HEK293 (cell line): Measurements from ENCODE around the gene CYP27C1.
"Not testable (repeated sequence)": the region's sequence is repeated elsewhere in the genome, so short reads cannot be mapped to it uniquely, and the experiment has no call there.

ENCODE experiments used
- CTCF ChIA-PET: fragments of 350-600 bp; formaldehyde crosslinking; extraction: SDS; loops from one replicate; lab custom pipeline; 2021; ENCODE audit warnings: antibody characterized with exemption; lab: Yijun Ruan, JAX
- POLR2A ChIA-PET: fragments of 300-600 bp; formaldehyde crosslinking; extraction: SDS; loops from one replicate; lab custom pipeline; 2020; ENCODE audit warnings: antibody characterized with exemption, inconsistent platforms; lab: Yijun Ruan, JAX
- H3K27ac ChIP-seq: fragments of 200-500 bp; sonication (Bioruptor generic); 2 replicates; pipeline ENCODE4 v1.5.1; 2014; ENCODE audit warnings: low read depth, low read length, control low read depth, inconsistent platforms; ENCODE audit errors: extremely low read depth
- H3K36me3 ChIP-seq, 2 experiments: fragments of 200-500 bp in 1 of 2; sonication (Bioruptor generic) in 1 of 2; 1 replicate in 1 of 2; 2 replicates in 1 of 2; pipeline ENCODE4 v1.5.1; 2014 to 2017; ENCODE audit warnings: inconsistent platforms in 2 of 2, low read length in 2 of 2; ENCODE audit not compliant: control insufficient read depth in 2 of 2, insufficient read depth in 1 of 2
- H3K4me1 ChIP-seq: fragments of 200-500 bp; sonication (Bioruptor generic); 2 replicates; pipeline ENCODE4 v1.5.1; 2014; ENCODE audit warnings: mild to moderate bottlenecking, low read length, inconsistent platforms; ENCODE audit not compliant: control insufficient read depth, insufficient read depth
- H3K4me3 ChIP-seq: 2 replicates; pipeline ENCODE4 v1.5.1; 2011; ENCODE audit warnings: low read depth, mild to moderate bottlenecking, control low read depth, low read length, moderate library complexity
- H3K9me3 ChIP-seq: fragments of 200-500 bp; sonication (Bioruptor generic); 2 replicates; pipeline ENCODE4 v1.5.1; 2014; ENCODE audit warnings: low read depth, low read length, inconsistent platforms; ENCODE audit not compliant: control insufficient read depth, insufficient read depth
- FEZF1 ChIP-seq: fragments of 450-650 bp; formaldehyde crosslinking; IDR thresholded peaks from 2 replicates; pipeline ENCODE4 v1.5.1; 2016; ENCODE audit warnings: missing biosample characterization, missing genetic modification characterization
- HOXA7 ChIP-seq: sonication (generic); formaldehyde crosslinking; IDR thresholded peaks from 2 replicates; pipeline ENCODE4 v1.8.1; 2022; ENCODE audit warnings: missing genetic modification reagents, borderline replicate concordance
- HOXC10 ChIP-seq: sonication (generic); formaldehyde crosslinking; IDR thresholded peaks from 2 replicates; pipeline ENCODE4 v1.8.1; 2023; ENCODE audit warnings: mild to moderate bottlenecking, missing genetic modification reagents
- KLF1 ChIP-seq: fragments of 450-650 bp; formaldehyde crosslinking; IDR thresholded peaks from 2 replicates; pipeline ENCODE4 v1.5.1; 2016; ENCODE audit warnings: missing biosample characterization, missing genetic modification characterization
- KLF9 ChIP-seq: fragments of 450-650 bp; formaldehyde crosslinking; IDR thresholded peaks from 2 replicates; pipeline ENCODE4 v1.5.1; 2016; ENCODE audit warnings: missing biosample characterization, missing genetic modification characterization, low read depth
- MZF1 ChIP-seq: fragments of 450-650 bp; formaldehyde crosslinking; IDR thresholded peaks from 2 replicates; pipeline ENCODE4 v1.5.1; 2017; ENCODE audit warnings: missing biosample characterization, missing genetic modification characterization, borderline replicate concordance
- OSR2 ChIP-seq: fragments of 450-650 bp; formaldehyde crosslinking; IDR thresholded peaks from 2 replicates; pipeline ENCODE4 v1.5.1; 2016; ENCODE audit warnings: missing biosample characterization, missing genetic modification characterization
- REPIN1 ChIP-seq: fragments of 450-650 bp; formaldehyde crosslinking; IDR thresholded peaks from 2 replicates; pipeline ENCODE4 v1.5.1; 2017; ENCODE audit warnings: missing biosample characterization, missing genetic modification characterization, low read depth
- SP7 ChIP-seq: fragments of 450-650 bp; formaldehyde crosslinking; IDR thresholded peaks from 2 replicates; pipeline ENCODE4 v1.5.1; 2016; ENCODE audit warnings: missing biosample characterization, missing genetic modification characterization
- ZBTB20 ChIP-seq: fragments of 450-650 bp; formaldehyde crosslinking; IDR thresholded peaks from 2 replicates; pipeline ENCODE4 v1.5.1; 2016; ENCODE audit warnings: missing biosample characterization, missing genetic modification characterization
- ZIC2 ChIP-seq: fragments of 450-650 bp; formaldehyde crosslinking; IDR thresholded peaks from 2 replicates; pipeline ENCODE4 v1.5.1; 2016; ENCODE audit warnings: missing biosample characterization, missing genetic modification characterization
- ZNF221 ChIP-seq: fragments of 450-650 bp; formaldehyde crosslinking; IDR thresholded peaks from 2 replicates; pipeline ENCODE4 v1.5.1; 2017; ENCODE audit warnings: missing biosample characterization, missing genetic modification characterization, borderline replicate concordance
- ZNF239 ChIP-seq: fragments of 450-650 bp; formaldehyde crosslinking; IDR thresholded peaks from 2 replicates; pipeline ENCODE4 v1.5.1; 2016; ENCODE audit warnings: missing biosample characterization, missing genetic modification characterization
- ZNF248 ChIP-seq: fragments of 450-650 bp; formaldehyde crosslinking; IDR thresholded peaks from 2 replicates; pipeline ENCODE4 v1.5.1; 2017; ENCODE audit warnings: missing biosample characterization, missing genetic modification characterization
- ZNF423 ChIP-seq: fragments of 450-650 bp; formaldehyde crosslinking; IDR thresholded peaks from 2 replicates; pipeline ENCODE4 v1.5.1; 2016; ENCODE audit warnings: missing biosample characterization, missing genetic modification characterization
- ZNF558 ChIP-seq: fragments of 450-650 bp; formaldehyde crosslinking; IDR thresholded peaks from 2 replicates; pipeline ENCODE4 v1.5.1; 2016; ENCODE audit warnings: missing biosample characterization, missing genetic modification characterization
- ZNF561 ChIP-seq: fragments of 450-650 bp; IDR thresholded peaks from 2 replicates; pipeline ENCODE4 v1.5.1; 2018; ENCODE audit warnings: missing biosample characterization, missing genetic modification characterization, borderline replicate concordance
- ZNF677 ChIP-seq: fragments of 450-650 bp; IDR thresholded peaks from 2 replicates; pipeline ENCODE4 v1.5.0; 2018; ENCODE audit warnings: missing biosample characterization, mild to moderate bottlenecking, missing genetic modification characterization, moderate library complexity
- ZNF837 ChIP-seq: fragments of 450-650 bp; formaldehyde crosslinking; IDR thresholded peaks from 2 replicates; pipeline ENCODE4 v1.5.1; 2016; ENCODE audit warnings: missing biosample characterization, missing genetic modification characterization
- ZSCAN30 ChIP-seq: fragments of 450-650 bp; IDR thresholded peaks from 2 replicates; pipeline ENCODE4 v1.5.1; 2018; ENCODE audit warnings: missing biosample characterization, mild to moderate bottlenecking, missing genetic modification characterization, moderate library complexity
- TF ChIP-seq, protein P1 (sequence below): IDR thresholded peaks from 2 replicates; pipeline ENCODE4 v1.6.1; 2011; ENCODE audit warnings: mild to moderate bottlenecking, low read depth, low read length, borderline replicate concordance
- TF ChIP-seq, protein P2 (sequence below): fragments of 450-650 bp; formaldehyde crosslinking; IDR thresholded peaks from 2 replicates; pipeline ENCODE4; 2016; ENCODE audit warnings: missing biosample characterization, missing genetic modification characterization
- TF ChIP-seq, protein P3 (sequence below): fragments of 450-650 bp; formaldehyde crosslinking; IDR thresholded peaks from 2 replicates; pipeline ENCODE4 v1.5.1; 2016; ENCODE audit warnings: missing biosample characterization, missing genetic modification characterization
- TF ChIP-seq, protein P4 (sequence below): fragments of 450-650 bp; formaldehyde crosslinking; IDR thresholded peaks from 2 replicates; pipeline ENCODE4 v1.5.1; 2016; ENCODE audit warnings: missing biosample characterization, missing genetic modification characterization
- TF ChIP-seq, protein P5 (sequence below): fragments of 450-650 bp; formaldehyde crosslinking; IDR thresholded peaks from 2 replicates; pipeline ENCODE4 v1.5.1; 2016; ENCODE audit warnings: missing biosample characterization, missing genetic modification characterization

CYP27C1 gene

DNA sequence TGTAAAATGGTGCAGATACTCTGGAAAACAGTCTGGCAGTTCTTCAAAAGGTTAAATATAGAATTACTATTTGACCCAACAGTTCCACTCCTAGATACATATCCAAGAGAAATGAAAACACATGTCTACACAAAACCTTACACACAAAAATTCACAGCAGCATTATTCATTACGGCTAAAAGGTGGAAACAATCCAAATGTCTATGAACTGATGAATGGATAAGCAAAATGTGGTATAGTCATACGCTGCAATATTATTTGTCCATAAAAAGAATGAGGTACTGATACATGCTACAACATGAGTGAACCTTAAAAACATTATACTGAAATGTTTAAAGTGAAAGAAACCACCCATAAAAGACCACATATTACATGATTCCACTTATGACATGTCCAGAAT, 4.0 kb downstream of the CYP27C1 start (continued):
- TF ChIP-seq, protein P1, sequence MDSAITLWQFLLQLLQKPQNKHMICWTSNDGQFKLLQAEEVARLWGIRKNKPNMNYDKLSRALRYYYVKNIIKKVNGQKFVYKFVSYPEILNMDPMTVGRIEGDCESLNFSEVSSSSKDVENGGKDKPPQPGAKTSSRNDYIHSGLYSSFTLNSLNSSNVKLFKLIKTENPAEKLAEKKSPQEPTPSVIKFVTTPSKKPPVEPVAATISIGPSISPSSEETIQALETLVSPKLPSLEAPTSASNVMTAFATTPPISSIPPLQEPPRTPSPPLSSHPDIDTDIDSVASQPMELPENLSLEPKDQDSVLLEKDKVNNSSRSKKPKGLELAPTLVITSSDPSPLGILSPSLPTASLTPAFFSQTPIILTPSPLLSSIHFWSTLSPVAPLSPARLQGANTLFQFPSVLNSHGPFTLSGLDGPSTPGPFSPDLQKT, result no peak
- TF ChIP-seq ZNF677 (tag by site-specific recombination) (no peak), KLF9 (tag by site-specific recombination) (no peak), ZNF837 (no peak)
- TF ChIP-seq, protein P2, sequence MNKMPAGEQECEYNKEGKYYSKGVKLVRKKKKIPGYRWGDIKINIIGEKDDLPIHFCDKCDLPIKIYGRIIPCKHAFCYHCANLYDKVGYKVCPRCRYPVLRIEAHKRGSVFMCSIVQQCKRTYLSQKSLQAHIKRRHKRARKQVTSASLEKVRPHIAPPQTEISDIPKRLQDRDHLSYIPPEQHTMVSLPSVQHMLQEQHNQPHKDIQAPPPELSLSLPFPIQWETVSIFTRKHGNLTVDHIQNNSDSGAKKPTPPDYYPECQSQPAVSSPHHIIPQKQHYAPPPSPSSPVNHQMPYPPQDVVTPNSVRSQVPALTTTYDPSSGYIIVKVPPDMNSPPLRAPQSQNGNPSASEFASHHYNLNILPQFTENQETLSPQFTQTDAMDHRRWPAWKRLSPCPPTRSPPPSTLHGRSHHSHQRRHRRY, result no peak

DNA sequence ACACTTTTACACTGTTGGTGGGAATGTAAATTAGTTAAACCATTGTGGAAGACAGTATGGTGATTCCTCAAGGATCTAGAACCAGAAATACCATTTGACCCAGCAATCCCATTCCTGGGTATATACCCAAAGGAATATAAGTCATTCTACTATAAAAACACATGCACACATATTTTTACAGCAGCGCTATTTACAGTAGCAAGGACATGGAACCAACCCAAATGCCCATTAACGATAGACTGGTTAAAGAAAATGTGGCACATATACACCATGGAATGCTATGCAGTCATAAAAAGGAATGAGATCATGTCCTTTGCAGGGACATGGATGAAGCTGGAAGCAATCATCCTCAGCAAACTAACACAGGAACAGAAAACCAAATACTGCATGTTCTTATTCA, 5.9 kb downstream of the CYP27C1 start:
- CTCF ChIA-PET, result not testable (repeated sequence)

DNA sequence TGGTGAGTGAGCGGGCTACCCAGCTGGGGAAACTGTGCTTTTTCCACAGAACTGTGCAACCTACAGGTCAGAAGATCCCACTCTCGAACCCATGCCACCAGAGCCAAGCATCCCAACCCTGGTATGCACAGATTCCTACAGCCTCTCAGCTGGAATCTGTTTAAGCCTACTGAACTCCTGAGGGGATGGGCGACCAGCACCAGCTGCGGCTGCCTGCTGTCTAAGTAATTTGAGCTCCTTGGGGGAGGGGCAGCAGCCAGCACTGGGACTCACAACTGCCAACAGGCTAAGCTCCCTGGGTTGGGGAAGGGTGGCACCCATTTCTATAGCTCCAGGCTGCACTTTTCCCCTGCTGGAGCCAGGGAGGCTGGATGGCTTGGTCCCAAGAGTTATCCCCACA, 11.8 kb downstream of the CYP27C1 start:
- POLR2A ChIA-PET, result interaction anchor here (0.8 kb wide), 1 partner anchor 86 kb away, joined by 3 read pairs; the partner anchor contains the start of gene ERCC3
- CTCF ChIA-PET, result interaction anchor here (0.6 to 1.8 kb wide), 3 partner anchors 11 to 76 kb away, joined by 4 read pairs; no protein-coding TSS in a partner anchor
- Histone ChIP-seq H3K27ac (no peak overlapping the region), H3K36me3 (no peaks in the 10 kb centered on the region), H3K4me3 (no peak overlapping the region), H3K4me1 (peaks cover 8% of the 10 kb centered on the region), H3K9me3 (no peaks in the 10 kb centered on the region)
- TF ChIP-seq OSR2 (tag by site-specific recombination), result peak; percentile 89
- TF ChIP-seq HOXC10 (CRISPR knock-in tag), result no peak
- no peak for TF ChIP-seq ZNF248 (tag by site-specific recombination)
- TF ChIP-seq REPIN1 (tag by site-specific recombination), result no peak
- TF ChIP-seq, protein P3, sequence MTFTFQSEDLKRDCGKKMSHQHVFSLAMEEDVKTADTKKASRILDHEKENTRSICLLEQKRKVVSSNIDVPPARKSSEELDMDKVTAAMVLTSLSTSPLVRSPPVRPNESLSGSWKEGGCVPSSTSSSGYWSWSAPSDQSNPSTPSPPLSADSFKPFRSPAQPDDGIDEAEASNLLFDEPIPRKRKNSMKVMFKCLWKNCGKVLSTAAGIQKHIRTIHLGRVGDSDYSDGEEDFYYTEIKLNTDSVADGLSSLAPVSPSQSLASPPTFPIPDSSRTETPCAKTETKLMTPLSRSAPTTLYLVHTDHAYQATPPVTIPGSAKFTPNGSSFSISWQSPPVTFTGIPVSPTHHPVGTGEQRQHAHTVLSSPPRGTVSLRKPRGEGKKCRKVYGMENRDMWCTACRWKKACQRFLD (tag by site-specific recombination), result no peak
- 0 out of 2 replicates have a peak, but pooled peaks have one; percentile 32 for TF ChIP-seq SP7 (tag by site-specific recombination)
- TF ChIP-seq MZF1 (tag by site-specific recombination), result peak; percentile 43; the same call in 1 of the 2 replicates
- TF ChIP-seq ZNF561 (tag by site-specific recombination), result peak; percentile 75; the same call in 1 of the 2 replicates
- no peak for TF ChIP-seq ZNF558 (tag by site-specific recombination)
- TF ChIP-seq ZNF677 (tag by site-specific recombination), result no peak
- TF ChIP-seq HOXA7 (CRISPR knock-in tag), result no peak
- TF ChIP-seq, protein P4, sequence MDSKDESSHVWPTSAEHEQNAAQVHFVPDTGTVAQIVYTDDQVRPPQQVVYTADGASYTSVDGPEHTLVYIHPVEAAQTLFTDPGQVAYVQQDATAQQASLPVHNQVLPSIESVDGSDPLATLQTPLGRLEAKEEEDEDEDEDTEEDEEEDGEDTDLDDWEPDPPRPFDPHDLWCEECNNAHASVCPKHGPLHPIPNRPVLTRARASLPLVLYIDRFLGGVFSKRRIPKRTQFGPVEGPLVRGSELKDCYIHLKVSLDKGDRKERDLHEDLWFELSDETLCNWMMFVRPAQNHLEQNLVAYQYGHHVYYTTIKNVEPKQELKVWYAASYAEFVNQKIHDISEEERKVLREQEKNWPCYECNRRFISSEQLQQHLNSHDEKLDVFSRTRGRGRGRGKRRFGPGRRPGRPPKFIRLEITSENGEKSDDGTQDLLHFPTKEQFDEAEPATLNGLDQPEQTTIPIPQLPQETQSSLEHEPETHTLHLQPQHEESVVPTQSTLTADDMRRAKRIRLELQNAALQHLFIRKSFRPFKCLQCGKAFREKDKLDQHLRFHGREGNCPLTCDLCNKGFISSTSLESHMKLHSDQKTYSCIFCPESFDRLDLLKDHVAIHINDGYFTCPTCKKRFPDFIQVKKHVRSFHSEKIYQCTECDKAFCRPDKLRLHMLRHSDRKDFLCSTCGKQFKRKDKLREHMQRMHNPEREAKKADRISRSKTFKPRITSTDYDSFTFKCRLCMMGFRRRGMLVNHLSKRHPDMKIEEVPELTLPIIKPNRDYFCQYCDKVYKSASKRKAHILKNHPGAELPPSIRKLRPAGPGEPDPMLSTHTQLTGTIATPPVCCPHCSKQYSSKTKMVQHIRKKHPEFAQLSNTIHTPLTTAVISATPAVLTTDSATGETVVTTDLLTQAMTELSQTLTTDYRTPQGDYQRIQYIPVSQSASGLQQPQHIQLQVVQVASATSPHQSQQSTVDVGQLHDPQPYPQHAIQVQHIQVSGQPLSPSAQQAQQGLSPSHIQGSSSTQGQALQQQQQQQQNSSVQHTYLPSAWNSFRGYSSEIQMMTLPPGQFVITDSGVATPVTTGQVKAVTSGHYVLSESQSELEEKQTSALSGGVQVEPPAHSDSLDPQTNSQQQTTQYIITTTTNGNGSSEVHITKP (tag by site-specific recombination), result 0 out of 2 replicates have a peak, but pooled peaks have one; percentile 20
- TF ChIP-seq ZNF221, result no peak
- peak; percentile 81 for TF ChIP-seq ZBTB20 (tag by site-specific recombination)
- TF ChIP-seq ZNF423, result peak; percentile 81
- TF ChIP-seq, protein P5, sequence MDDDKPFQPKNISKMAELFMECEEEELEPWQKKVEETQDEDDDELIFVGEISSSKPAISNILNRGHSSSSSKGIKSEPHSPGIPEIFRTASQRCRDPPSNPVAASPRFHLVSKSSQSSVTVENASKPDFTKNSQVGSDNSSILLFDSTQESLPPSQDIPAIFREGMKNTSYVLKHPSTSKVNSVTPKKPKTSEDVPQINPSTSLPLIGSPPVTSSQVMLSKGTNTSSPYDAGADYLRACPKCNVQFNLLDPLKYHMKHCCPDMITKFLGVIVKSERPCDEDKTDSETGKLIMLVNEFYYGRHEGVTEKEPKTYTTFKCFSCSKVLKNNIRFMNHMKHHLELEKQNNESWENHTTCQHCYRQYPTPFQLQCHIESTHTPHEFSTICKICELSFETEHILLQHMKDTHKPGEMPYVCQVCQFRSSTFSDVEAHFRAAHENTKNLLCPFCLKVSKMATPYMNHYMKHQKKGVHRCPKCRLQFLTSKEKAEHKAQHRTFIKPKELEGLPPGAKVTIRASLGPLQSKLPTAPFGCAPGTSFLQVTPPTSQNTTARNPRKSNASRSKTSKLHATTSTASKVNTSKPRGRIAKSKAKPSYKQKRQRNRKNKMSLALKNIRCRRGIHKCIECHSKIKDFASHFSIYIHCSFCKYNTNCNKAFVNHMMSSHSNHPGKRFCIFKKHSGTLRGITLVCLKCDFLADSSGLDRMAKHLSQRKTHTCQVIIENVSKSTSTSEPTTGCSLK (tag by site-specific recombination), result no peak
- TF ChIP-seq ZIC2, result peak; percentile 93
- TF ChIP-seq KLF1 (tag by site-specific recombination), result peak; percentile 49; the same call in 1 of the 2 replicates
- 0 out of 2 replicates have a peak, but pooled peaks have one; percentile 15 for TF ChIP-seq ZSCAN30 (tag by site-specific recombination)
- peak; percentile 42; the same call in 1 of the 2 replicates for TF ChIP-seq FEZF1 (tag by site-specific recombination)
- TF ChIP-seq ZNF239 (tag by site-specific recombination), result no peak

More for the DNA sequence above, 5.9 kb downstream of the CYP27C1 start:
- H3K36me3 ChIP-seq, H3K9me3 ChIP-seq, POLR2A ChIA-PET, H3K4me3 ChIP-seq, H3K4me1 ChIP-seq, H3K27ac ChIP-seq: not testable (repeated sequence)
